Measurements from ENCODE around the gene ZNF3.

GRCh38 chr7:100105534-100105933 lies 24.0 kb upstream of the ZNF3 start:
- TF ChIP-seq HDAC2 (IDR thresholded peaks at IDR 0.05) (no peak), CAMTA2 (CRISPR knock-in tag; conservative IDR thresholded peaks at IDR 0.05) (no peak), ZBTB7A (IDR thresholded peaks at IDR 0.05; ENCODE audit: borderline replicate concordance, control insufficient read depth, low read depth, low read length) (no peak), LEF1 (IDR thresholded peaks at IDR 0.05) (no peak), MXI1 (IDR thresholded peaks at IDR 0.05; ENCODE audit: low read depth, low read length) (no peak), KHSRP (IDR thresholded peaks at IDR 0.05) (no peak), ZNF696 (CRISPR knock-in tag; conservative IDR thresholded peaks at IDR 0.05) (no peak), TGIF2 (CRISPR knock-in tag; IDR thresholded peaks at IDR 0.05) (no peak), CTCF (IDR thresholded peaks at IDR 0.05 in 2 of 3, conservative IDR thresholded peaks at IDR 0.05 in 1 of 3; ENCODE audit: insufficient read depth in 2 of 3, low read depth in 1 of 3, low read length in 3 of 3) (no peak), ZNF24 (IDR thresholded peaks at IDR 0.05) (no peak), RCOR1 (IDR thresholded peaks at IDR 0.05; ENCODE audit: borderline replicate concordance in 1 of 2, low read depth in 2 of 2, low read length in 2 of 2) (no peak)
- TF ChIP-seq, protein P1, sequence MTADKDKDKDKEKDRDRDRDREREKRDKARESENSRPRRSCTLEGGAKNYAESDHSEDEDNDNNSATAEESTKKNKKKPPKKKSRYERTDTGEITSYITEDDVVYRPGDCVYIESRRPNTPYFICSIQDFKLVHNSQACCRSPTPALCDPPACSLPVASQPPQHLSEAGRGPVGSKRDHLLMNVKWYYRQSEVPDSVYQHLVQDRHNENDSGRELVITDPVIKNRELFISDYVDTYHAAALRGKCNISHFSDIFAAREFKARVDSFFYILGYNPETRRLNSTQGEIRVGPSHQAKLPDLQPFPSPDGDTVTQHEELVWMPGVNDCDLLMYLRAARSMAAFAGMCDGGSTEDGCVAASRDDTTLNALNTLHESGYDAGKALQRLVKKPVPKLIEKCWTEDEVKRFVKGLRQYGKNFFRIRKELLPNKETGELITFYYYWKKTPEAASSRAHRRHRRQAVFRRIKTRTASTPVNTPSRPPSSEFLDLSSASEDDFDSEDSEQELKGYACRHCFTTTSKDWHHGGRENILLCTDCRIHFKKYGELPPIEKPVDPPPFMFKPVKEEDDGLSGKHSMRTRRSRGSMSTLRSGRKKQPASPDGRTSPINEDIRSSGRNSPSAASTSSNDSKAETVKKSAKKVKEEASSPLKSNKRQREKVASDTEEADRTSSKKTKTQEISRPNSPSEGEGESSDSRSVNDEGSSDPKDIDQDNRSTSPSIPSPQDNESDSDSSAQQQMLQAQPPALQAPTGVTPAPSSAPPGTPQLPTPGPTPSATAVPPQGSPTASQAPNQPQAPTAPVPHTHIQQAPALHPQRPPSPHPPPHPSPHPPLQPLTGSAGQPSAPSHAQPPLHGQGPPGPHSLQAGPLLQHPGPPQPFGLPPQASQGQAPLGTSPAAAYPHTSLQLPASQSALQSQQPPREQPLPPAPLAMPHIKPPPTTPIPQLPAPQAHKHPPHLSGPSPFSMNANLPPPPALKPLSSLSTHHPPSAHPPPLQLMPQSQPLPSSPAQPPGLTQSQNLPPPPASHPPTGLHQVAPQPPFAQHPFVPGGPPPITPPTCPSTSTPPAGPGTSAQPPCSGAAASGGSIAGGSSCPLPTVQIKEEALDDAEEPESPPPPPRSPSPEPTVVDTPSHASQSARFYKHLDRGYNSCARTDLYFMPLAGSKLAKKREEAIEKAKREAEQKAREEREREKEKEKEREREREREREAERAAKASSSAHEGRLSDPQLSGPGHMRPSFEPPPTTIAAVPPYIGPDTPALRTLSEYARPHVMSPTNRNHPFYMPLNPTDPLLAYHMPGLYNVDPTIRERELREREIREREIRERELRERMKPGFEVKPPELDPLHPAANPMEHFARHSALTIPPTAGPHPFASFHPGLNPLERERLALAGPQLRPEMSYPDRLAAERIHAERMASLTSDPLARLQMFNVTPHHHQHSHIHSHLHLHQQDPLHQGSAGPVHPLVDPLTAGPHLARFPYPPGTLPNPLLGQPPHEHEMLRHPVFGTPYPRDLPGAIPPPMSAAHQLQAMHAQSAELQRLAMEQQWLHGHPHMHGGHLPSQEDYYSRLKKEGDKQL (CRISPR knock-in tag; IDR thresholded peaks at IDR 0.05; ENCODE audit: borderline replicate concordance): no peak
